ENCODE measurements around the gene SNRNP40.
A peak's percentile ranks its signal among the peaks of the same experiment; 100 is the strongest.

Gene SNRNP40

GRCh38 chr1:31296486-31297276, at the start of gene SNRNP40, which contains the start of gene ZCCHC17:
Gene SNRNP40 (minus strand): TSS chr1:31296788. CDS start chr1:31296751, 37 bp downstream.
Gene ZCCHC17 (plus strand): TSS chr1:31297032. CDS start chr1:31310099, 13,067 bp downstream.
- peak within 1 kb of the TSS; percentile 94 for H3K4me3 ChIP-seq (replicated peaks; ENCODE audit: low read depth, low read length)
- DNase-seq (ENCODE audit: low read depth): peak; percentile 99
- TF ChIP-seq CTCF (IDR thresholded peaks at IDR 0.05; ENCODE audit: low read length, missing control alignments): peak; percentile 10

- no peak for TF ChIP-seq CTCF (IDR thresholded peaks at IDR 0.05; ENCODE audit: low read length, missing control alignments)
- no peak overlapping the region for H3K4me3 ChIP-seq (replicated peaks; ENCODE audit: low read depth, low read length)
- no peak for DNase-seq (ENCODE audit: low read depth)
Measured at GRCh38 chr1:31345635-31346034, 49.0 kb upstream of the SNRNP40 start.

- H3K4me3 ChIP-seq (replicated peaks; ENCODE audit: low read depth, low read length): no peak overlapping the region
- DNase-seq (ENCODE audit: low read depth): no peak
- no peak for TF ChIP-seq CTCF (IDR thresholded peaks at IDR 0.05; ENCODE audit: low read length, missing control alignments)
Measured at GRCh38 chr1:31344503-31344902, 47.9 kb upstream of the SNRNP40 start.

- no peak overlapping the region for H3K4me3 ChIP-seq (replicated peaks; ENCODE audit: low read depth, low read length)
- DNase-seq (ENCODE audit: low read depth): no peak
- no peak for TF ChIP-seq CTCF (IDR thresholded peaks at IDR 0.05; ENCODE audit: low read length, missing control alignments)
Measured at GRCh38 chr1:31336687-31337467, 40.3 kb upstream of the SNRNP40 start.

- peak; percentile 69 for TF ChIP-seq CTCF (IDR thresholded peaks at IDR 0.05; ENCODE audit: low read length, missing control alignments)
- H3K4me3 ChIP-seq (replicated peaks; ENCODE audit: low read depth, low read length): no peak overlapping the region
- peak; percentile 64 for DNase-seq (ENCODE audit: low read depth)
Measured at GRCh38 chr1:31335007-31335406, 38.4 kb upstream of the SNRNP40 start.

- TF ChIP-seq CTCF (IDR thresholded peaks at IDR 0.05; ENCODE audit: low read length, missing control alignments): no peak
- H3K4me3 ChIP-seq (replicated peaks; ENCODE audit: low read depth, low read length): no peak overlapping the region
- DNase-seq (ENCODE audit: low read depth): peak; percentile 62
Measured at GRCh38 chr1:31327381-31327780, 30.8 kb upstream of the SNRNP40 start.

All from fibroblast of pulmonary artery (primary cell).